Lower leg skin (tissue), 3 donors: ENCODE results near the gene GPS2.

ENCODE experiments used
- CTCF ChIP-seq, 3 donors: fragments of 450-650 bp; IDR thresholded peaks; one replicate each; pipeline ENCODE4 v1.5.1; 2016; ENCODE audit warnings: antibody characterized with exemption in 3 of 3, mild to moderate bottlenecking in 3 of 3, moderate library complexity in 2 of 3
- POLR2A ChIP-seq, 2 donors: fragments of 450-650 bp; IDR thresholded peaks; one replicate each; pipeline ENCODE4 v1.6.1; 2016 to 2017; ENCODE audit warnings: antibody characterized with exemption in 2 of 2, mild to moderate bottlenecking in 1 of 2, moderate library complexity in 1 of 2

GRCh38 chr17:7318121-7318860 is 3.1 kb upstream of the GPS2 start:
- TF ChIP-seq CTCF (IDR thresholded peaks at IDR 0.05) = no peak
- no peak for TF ChIP-seq POLR2A (IDR thresholded peaks at IDR 0.05)
